Aorta (tissue), 5 donors: ENCODE measurements around the gene ART5. TPM values are rescaled to one million over a fixed set of nuclear protein-coding genes. Genes with fewer than 3 reads are reported as not detected.

ENCODE experiments used
- ATAC-seq: fragments of 200-7000 bp; cut with Tn5 transposase; one replicate; pipeline ENCODE4 v1.9.1; 2022; ENCODE audit warnings: moderate library complexity; ENCODE audit not compliant: low FRiP score
- DNase-seq, 2 donors: peaks; one replicate each; pipeline ENCODE4 v3.0.0-alpha.2; 2020
- H3K27ac ChIP-seq, 2 donors: one replicate each; pipeline ENCODE4 v1.5.1; 2013; ENCODE audit warnings: low read length in 2 of 2, mild to moderate bottlenecking in 2 of 2, moderate library complexity in 2 of 2, control low read depth in 1 of 2, inconsistent platforms in 1 of 2, low read depth in 1 of 2
- H3K27me3 ChIP-seq, 2 donors: one replicate each; pipeline ENCODE4 v1.6.1; 2013; ENCODE audit warnings: control low read depth in 1 of 2, low read length in 1 of 2, mild to moderate bottlenecking in 1 of 2, moderate library complexity in 1 of 2; ENCODE audit not compliant: insufficient read depth in 2 of 2, control insufficient read depth in 1 of 2
- H3K36me3 ChIP-seq, 2 donors: one replicate each; pipeline ENCODE4 v1.6.1; 2013; ENCODE audit warnings: control low read depth in 1 of 2, low read length in 1 of 2, mild to moderate bottlenecking in 1 of 2; ENCODE audit not compliant: insufficient read depth in 2 of 2, control insufficient read depth in 1 of 2
- H3K4me1 ChIP-seq, 2 donors: one replicate each; pipeline ENCODE4 v1.6.1; 2013; ENCODE audit warnings: low read length in 2 of 2, control low read depth in 1 of 2, mild to moderate bottlenecking in 1 of 2, moderate library complexity in 1 of 2; ENCODE audit not compliant: insufficient read depth in 2 of 2, control insufficient read depth in 1 of 2
- H3K4me3 ChIP-seq, 2 donors: one replicate each; pipeline ENCODE4 v1.5.1; 2013; ENCODE audit warnings: low read length in 2 of 2, control low read depth in 1 of 2, mild to moderate bottlenecking in 1 of 2
- H3K9me3 ChIP-seq: one replicate; pipeline ENCODE4 v1.6.1; 2013; ENCODE audit warnings: mild to moderate bottlenecking, low read length; ENCODE audit not compliant: control insufficient read depth
- WGBS, 2 donors: extraction: QIAGEN DNeasy Blood & Tissue Kit; methylation state at CpG; one replicate each; pipeline ENCODE4 v1.1.7; 2013; 5-methylcytosine and 5-hydroxymethylcytosine counted together
- intact Hi-C, 2 donors: fragments of 100-400 bp; cut with DNase I; formaldehyde crosslinking; loops; one replicate each; pipeline versions ENCODE4 v1.14.2 to v1.15.0; 2022
- long read RNA-seq, 2 donors: library from polyadenylated mRNA; unstranded; transcript quantifications; one replicate each; pipeline ENCODE4 v2.0.0, GENCODE V29; 2020 to 2021
- polyA plus RNA-seq, 2 donors: library from polyadenylated mRNA; stranded (reverse); fragments of 200-250 nt; gene quantifications; one replicate each; pipeline ENCODE4 v1.2.3, GENCODE V29; 2013
- total RNA-seq, 2 donors: library from RNA; stranded (reverse); fragmentation: NEBNext Ultra II Directional; extraction: Animal tissue kit (Norgen Biotek cat#: 25700); gene quantifications; one replicate each; pipeline ENCODE4 v1.2.1, GENCODE V29; 2021
- donor health status: healthy with polysubstance abuse.
- donor health status: Bipolar disorder and iron deficiency.
- donor health status: DM: no; HTN: no; CAD: no.
- donor health status: DM: no; HTN: no; CAD: no.
- donor health status: DM: yes; HTN: yes; CAD: no.

The ART5 gene
- total RNA-seq (not detected), polyA plus RNA-seq (not detected)
- long read RNA-seq, donor 1, result 0 reads
- long read RNA-seq, donor 2, result 0 reads

GRCh38 chr11:3641701-3642070, at the start of gene ART5:
Gene ART5, minus strand, starts transcription at chr11:3641992. Its CDS starts 130 bp downstream, at chr11:3641862.
- peak within 1 kb of the TSS in 1 of 2 donors; percentile 22 for H3K4me3 ChIP-seq
- H3K9me3 ChIP-seq, result no peaks in the 10 kb centered on the region
- intact Hi-C loops, result no loop called here
- no peaks in the 10 kb centered on the region for H3K36me3 ChIP-seq
- DNase-seq, result no peak
- ATAC-seq, result no peak
- H3K4me1 ChIP-seq, result no peaks in the 10 kb centered on the region
- H3K27me3 ChIP-seq, result no peaks in the 10 kb centered on the region
- WGBS, 2 donors, result 10 to 11% methylated on average over 18 to 21 of the region's 21 CpGs
- H3K27ac ChIP-seq, result no peak within 1 kb of the TSS

- Histone ChIP-seq H3K27me3 (no peaks in the 10 kb centered on the region), H3K27ac (no peak overlapping the region), H3K9me3 (no peaks in the 10 kb centered on the region), H3K4me3 (no peak overlapping the region), H3K4me1 (no peaks in the 10 kb centered on the region), H3K36me3 (peaks cover 6 to 15% of the 10 kb centered on the region in 2 donors)
- ATAC-seq (no peak), DNase-seq (no peak)
- intact Hi-C loops, result no loop called here
- 72 to 98% methylated on average over 4 of the region's 4 CpGs for WGBS, 2 donors
Measured at GRCh38 chr11:3686751-3687150, 45.0 kb upstream of the ART5 start.

- WGBS, 2 donors, result 61 to 66% methylated on average over 7 of the region's 7 CpGs
- H3K27ac ChIP-seq, result no peak overlapping the region
- H3K4me3 ChIP-seq, result no peak overlapping the region
- no peaks in the 10 kb centered on the region for H3K27me3 ChIP-seq
- no peak for ATAC-seq
- DNase-seq, result no peak
- peaks cover 6 to 15% of the 10 kb centered on the region in 2 donors for H3K36me3 ChIP-seq
- no peaks in the 10 kb centered on the region for H3K9me3 ChIP-seq
- H3K4me1 ChIP-seq, result no peaks in the 10 kb centered on the region
- intact Hi-C loops, result no loop called here
Measured at GRCh38 chr11:3685923-3686322, 44.1 kb upstream of the ART5 start.

- Histone ChIP-seq H3K27me3 (no peaks in the 10 kb centered on the region), H3K36me3 (peaks cover 6 to 15% of the 10 kb centered on the region in 2 donors), H3K4me1 (no peaks in the 10 kb centered on the region), H3K9me3 (no peaks in the 10 kb centered on the region), H3K27ac (no peak overlapping the region), H3K4me3 (no peak overlapping the region)
- WGBS, 2 donors, result 27% methylated on average over 2 of the region's 2 CpGs
- ATAC-seq (no peak), DNase-seq (no peak)
- intact Hi-C loops, result no loop called here
Measured at GRCh38 chr11:3684819-3685172, 43.0 kb upstream of the ART5 start.

- Histone ChIP-seq H3K36me3 (peaks cover 6 to 15% of the 10 kb centered on the region in 2 donors), H3K27ac (no peak overlapping the region), H3K27me3 (no peaks in the 10 kb centered on the region), H3K9me3 (no peaks in the 10 kb centered on the region), H3K4me1 (no peaks in the 10 kb centered on the region), H3K4me3 (no peak overlapping the region)
- ATAC-seq, result no peak
- intact Hi-C loops, result no loop called here
- DNase-seq, result no peak
- 96 to 98% methylated on average over 12 of the region's 12 CpGs for WGBS, 2 donors
Measured at GRCh38 chr11:3684129-3684818, 42.5 kb upstream of the ART5 start.

- no peak for DNase-seq
- intact Hi-C loops, result no loop called here
- Histone ChIP-seq H3K36me3 (peaks cover 9 to 17% of the 10 kb centered on the region in 2 donors), H3K4me1 (no peaks in the 10 kb centered on the region), H3K4me3 (no peak overlapping the region), H3K27ac (no peak overlapping the region), H3K27me3 (no peaks in the 10 kb centered on the region), H3K9me3 (no peaks in the 10 kb centered on the region)
- no peak for ATAC-seq
- 94 to 95% methylated on average over 9 of the region's 9 CpGs for WGBS, 2 donors
Measured at GRCh38 chr11:3683039-3683438, 41.2 kb upstream of the ART5 start.

- no peaks in the 10 kb centered on the region for H3K4me1 ChIP-seq
- no peak for DNase-seq
- 95 to 97% methylated on average over 3 of the region's 3 CpGs for WGBS, 2 donors
- H3K9me3 ChIP-seq, result no peaks in the 10 kb centered on the region
- no peaks in the 10 kb centered on the region for H3K27me3 ChIP-seq
- H3K4me3 ChIP-seq, result no peak overlapping the region
- H3K27ac ChIP-seq, result no peak overlapping the region
- intact Hi-C loops, result no loop called here
- peaks cover 14 to 22% of the 10 kb centered on the region in 2 donors for H3K36me3 ChIP-seq
- ATAC-seq, result no peak
Measured at GRCh38 chr11:3679077-3679476, 37.3 kb upstream of the ART5 start.

- Histone ChIP-seq H3K4me1 (no peaks in the 10 kb centered on the region), H3K27me3 (no peaks in the 10 kb centered on the region), H3K36me3 (peaks cover 14 to 15% of the 10 kb centered on the region in 2 donors), H3K9me3 (no peaks in the 10 kb centered on the region), H3K27ac (no peak overlapping the region), H3K4me3 (no peak overlapping the region)
- DNase-seq (no peak), ATAC-seq (no peak)
- WGBS, 2 donors, result 86 to 93% methylated on average over 11 of the region's 11 CpGs
- intact Hi-C loops, result no loop called here
Measured at GRCh38 chr11:3675971-3676370, 34.2 kb upstream of the ART5 start.

- H3K4me3 ChIP-seq, result no peak overlapping the region
- H3K9me3 ChIP-seq, result no peaks in the 10 kb centered on the region
- no peak overlapping the region for H3K27ac ChIP-seq
- H3K36me3 ChIP-seq, result peaks cover 14 to 19% of the 10 kb centered on the region in 2 donors
- ATAC-seq (no peak), DNase-seq (no peak)
- no peaks in the 10 kb centered on the region for H3K27me3 ChIP-seq
- no peaks in the 10 kb centered on the region for H3K4me1 ChIP-seq
- 98 to 100% methylated on average over 1 of the region's 1 CpG for WGBS, 2 donors
- intact Hi-C loops, result no loop called here
Measured at GRCh38 chr11:3674189-3674588, 32.4 kb upstream of the ART5 start.
